Epithelial cell of esophagus (primary cell): ENCODE measurements around the gene SCAI.
"Not testable (repeated sequence)": the region's sequence is repeated elsewhere in the genome, so short reads cannot be mapped to it uniquely, and the experiment has no call there.

ENCODE experiments used
- DNase-seq: peaks from one replicate; pipeline ENCODE4 v3.0.0; 2010; ENCODE audit warnings: low read depth
- H3K4me3 ChIP-seq: 2 replicates; pipeline ENCODE4 v1.5.1; 2011; ENCODE audit warnings: mild to moderate bottlenecking, low read length, control low read depth
- CTCF ChIP-seq: IDR thresholded peaks from 2 replicates; pipeline ENCODE4 v1.5.1; 2011; ENCODE audit warnings: low read depth, mild to moderate bottlenecking, low read length, control low read depth, inconsistent platforms; ENCODE audit not compliant: insufficient read depth; ENCODE audit errors: missing control alignments

Gene SCAI

GRCh38 chr9:125121146-125121545 lies 22.2 kb downstream of the SCAI start:
- no peak for TF ChIP-seq CTCF
- DNase-seq = no peak
- H3K4me3 ChIP-seq = no peak overlapping the region

DNA sequence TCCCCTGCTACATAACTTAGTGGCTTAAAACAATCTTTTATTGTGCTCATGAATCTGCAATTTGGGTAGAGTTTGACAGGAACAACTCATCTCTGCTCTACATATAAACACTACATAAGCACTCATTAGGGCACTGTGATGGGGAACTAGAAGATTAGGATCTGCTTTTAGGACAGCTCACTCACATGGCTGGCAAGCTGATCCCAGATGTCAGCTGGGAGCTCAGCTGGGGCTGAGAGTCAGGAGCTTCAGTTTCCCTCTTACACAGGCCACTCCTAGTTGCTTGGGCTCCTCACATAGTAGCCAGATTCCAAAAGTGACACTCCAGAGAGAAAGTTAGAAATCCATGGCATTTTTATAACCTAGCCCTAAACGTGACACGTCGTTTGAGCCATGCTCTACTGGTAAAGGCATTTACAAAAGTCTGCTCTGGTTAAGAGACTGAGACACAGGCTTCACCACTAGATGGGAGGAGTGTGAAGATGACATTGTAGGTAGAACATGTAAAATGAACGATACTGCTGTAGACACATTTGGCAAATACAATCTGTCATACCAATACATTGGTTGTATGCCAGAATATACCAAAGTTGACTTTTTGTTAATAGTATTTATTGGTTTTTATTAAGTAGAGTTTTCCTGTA lies 23.6 kb downstream of the SCAI start:
- TF ChIP-seq CTCF = no peak
- DNase-seq = no peak
- H3K4me3 ChIP-seq = no peak overlapping the region

GRCh38 chr9:125118696-125119095 lies 24.6 kb downstream of the SCAI start:
- H3K4me3 ChIP-seq = not testable (repeated sequence)

GRCh38 chr9:125114503-125114902 lies 28.8 kb downstream of the SCAI start:
- not testable (repeated sequence) for H3K4me3 ChIP-seq, DNase-seq

More at GRCh38 chr9:125118696-125119095, 24.6 kb downstream of the SCAI start:
- DNase-seq = not testable (repeated sequence)

GRCh38 chr9:125110464-125110863 lies 32.9 kb downstream of the SCAI start:
- DNase-seq = no peak
- H3K4me3 ChIP-seq = no peak overlapping the region
- no peak for TF ChIP-seq CTCF

DNA sequence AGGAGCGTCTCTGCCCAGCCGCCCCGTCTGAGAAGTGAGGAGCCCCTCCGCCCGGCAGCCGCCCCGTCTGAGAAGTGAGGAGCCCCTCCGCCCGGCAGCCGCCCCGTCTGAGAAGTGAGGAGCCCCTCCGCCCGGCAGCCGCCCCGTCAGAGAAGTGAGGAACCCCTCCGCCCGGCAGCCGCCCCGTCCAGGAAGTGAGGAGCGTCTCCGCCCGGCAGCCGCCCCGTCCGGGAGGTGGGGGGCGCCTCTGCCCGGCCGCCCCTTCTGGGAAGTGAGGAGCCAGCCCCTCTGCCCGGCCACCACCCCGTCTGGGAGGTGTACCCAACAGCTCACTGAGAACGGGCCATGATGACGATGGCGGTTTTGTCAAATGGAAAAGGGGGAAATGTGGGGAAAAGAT lies 34.8 kb downstream of the SCAI start:
- not testable (repeated sequence) for DNase-seq, H3K4me3 ChIP-seq

DNA sequence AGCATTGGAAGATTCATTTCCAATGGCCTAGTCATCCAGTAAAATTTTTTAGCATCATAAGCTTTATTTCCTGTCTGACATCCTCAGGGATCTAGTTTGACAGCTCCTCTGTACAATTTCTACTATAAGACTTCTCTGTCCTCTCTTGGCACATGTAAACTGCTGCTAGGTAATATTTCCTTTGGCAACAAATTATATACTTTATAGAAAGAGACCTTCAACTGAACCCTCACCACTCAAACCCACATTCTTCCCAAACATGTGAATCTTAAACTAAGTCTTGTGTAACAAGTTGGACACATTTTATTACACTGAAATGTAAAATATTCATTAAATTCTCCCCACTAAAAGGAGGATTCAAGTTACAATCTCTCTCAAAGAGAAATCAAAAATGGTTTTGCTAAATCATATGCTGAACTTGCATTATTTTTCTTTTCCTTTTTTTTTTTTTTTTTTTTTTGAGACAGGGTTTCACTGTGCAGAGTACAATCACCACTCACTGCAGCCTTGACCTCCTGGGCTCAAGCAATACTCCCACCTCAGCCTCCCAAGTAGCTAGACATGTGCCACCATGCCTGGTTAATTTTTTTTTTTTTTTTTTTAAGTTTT lies 36.9 kb downstream of the SCAI start:
- no peak overlapping the region for H3K4me3 ChIP-seq
- DNase-seq = no peak
- no peak for TF ChIP-seq CTCF

GRCh38 chr9:125103770-125104460 lies 39.4 kb downstream of the SCAI start:
- no peak for DNase-seq
- no peak overlapping the region for H3K4me3 ChIP-seq
- TF ChIP-seq CTCF = no peak
